ENCODE measurements around the gene BLM. TPM values are rescaled to one million over a fixed set of nuclear protein-coding genes. Genes with fewer than 3 reads are reported as not detected.

Gene BLM
- total and polyA plus RNA-seq, 2 of the 13 experiments (the other 11 are each of a cell fraction or from before 2014, with no cell fraction given): 5.1 to 11.8 TPM

DNA sequence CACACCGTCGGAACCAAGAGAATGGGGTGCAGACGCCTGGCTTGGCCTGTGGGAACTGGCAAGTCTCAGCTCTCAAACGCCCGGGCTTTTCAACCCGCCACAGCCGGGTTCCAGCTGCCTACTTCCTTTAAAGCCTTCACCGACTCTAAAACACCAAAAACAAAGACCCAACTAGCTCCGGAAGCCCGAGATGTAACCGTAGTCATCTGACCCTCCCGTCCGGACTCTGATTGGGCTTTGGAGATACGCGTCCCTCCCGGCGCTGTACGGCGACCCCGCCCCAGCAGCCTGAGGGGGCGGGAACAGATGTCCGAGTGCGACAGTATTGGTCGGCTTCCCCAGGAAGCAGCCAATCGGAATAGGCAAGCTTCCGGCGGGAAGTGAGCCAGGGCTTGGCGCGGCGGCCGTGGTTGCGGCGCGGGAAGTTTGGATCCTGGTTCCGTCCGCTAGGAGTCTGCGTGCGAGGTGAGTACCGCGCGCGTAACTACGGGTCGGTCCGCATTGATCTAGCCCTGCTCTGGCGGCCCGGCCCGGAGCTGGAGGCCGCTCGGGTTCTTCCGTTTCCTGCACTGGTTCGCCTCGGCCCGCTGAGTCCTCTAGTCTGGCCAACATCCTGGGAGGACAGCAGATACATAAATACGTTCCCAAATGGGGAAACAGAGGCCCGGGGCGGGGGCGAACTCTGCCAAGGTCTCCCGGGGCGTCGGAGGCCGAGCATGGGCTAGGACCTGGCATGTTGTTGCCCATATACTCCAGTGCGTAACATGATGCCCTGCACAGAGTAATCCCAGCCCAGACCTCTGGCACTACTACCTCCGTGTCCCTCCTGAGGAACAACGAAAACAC, at the start of gene BLM (continued):
- TF ChIP-seq ZNF496 (CRISPR knock-in tag; IDR thresholded peaks at IDR 0.05; ENCODE audit: insufficient replicate concordance) (no peak), AGO1 (IDR thresholded peaks at IDR 0.05; ENCODE audit: low read depth, low read length, poor library complexity, severe bottlenecking) (no peak), MAFK (conservative IDR thresholded peaks at IDR 0.05 in 1 of 2, IDR thresholded peaks at IDR 0.05 in 1 of 2; ENCODE audit: low read length in 2 of 2) (no peak), HMG20A (CRISPR knock-in tag; IDR thresholded peaks at IDR 0.05; ENCODE audit: borderline replicate concordance) (no peak), SATB2 (CRISPR knock-in tag; IDR thresholded peaks at IDR 0.05) (0 out of 2 replicates have a peak, but pooled peaks have one; percentile 56), WIZ (CRISPR knock-in tag; IDR thresholded peaks at IDR 0.05) (no peak), HOXD1 (CRISPR knock-in tag; IDR thresholded peaks at IDR 0.05) (0 out of 2 replicates have a peak, but pooled peaks have one; percentile 37), KAT2B (IDR thresholded peaks at IDR 0.05; ENCODE audit: borderline replicate concordance, low read depth, low read length) (no peak), ZNF569 (CRISPR knock-in tag; IDR thresholded peaks at IDR 0.05; ENCODE audit: borderline replicate concordance) (no peak), POLR2G (IDR thresholded peaks at IDR 0.05; ENCODE audit: low read depth, low read length) (peak; percentile 87)
- TF ChIP-seq, protein P1, sequence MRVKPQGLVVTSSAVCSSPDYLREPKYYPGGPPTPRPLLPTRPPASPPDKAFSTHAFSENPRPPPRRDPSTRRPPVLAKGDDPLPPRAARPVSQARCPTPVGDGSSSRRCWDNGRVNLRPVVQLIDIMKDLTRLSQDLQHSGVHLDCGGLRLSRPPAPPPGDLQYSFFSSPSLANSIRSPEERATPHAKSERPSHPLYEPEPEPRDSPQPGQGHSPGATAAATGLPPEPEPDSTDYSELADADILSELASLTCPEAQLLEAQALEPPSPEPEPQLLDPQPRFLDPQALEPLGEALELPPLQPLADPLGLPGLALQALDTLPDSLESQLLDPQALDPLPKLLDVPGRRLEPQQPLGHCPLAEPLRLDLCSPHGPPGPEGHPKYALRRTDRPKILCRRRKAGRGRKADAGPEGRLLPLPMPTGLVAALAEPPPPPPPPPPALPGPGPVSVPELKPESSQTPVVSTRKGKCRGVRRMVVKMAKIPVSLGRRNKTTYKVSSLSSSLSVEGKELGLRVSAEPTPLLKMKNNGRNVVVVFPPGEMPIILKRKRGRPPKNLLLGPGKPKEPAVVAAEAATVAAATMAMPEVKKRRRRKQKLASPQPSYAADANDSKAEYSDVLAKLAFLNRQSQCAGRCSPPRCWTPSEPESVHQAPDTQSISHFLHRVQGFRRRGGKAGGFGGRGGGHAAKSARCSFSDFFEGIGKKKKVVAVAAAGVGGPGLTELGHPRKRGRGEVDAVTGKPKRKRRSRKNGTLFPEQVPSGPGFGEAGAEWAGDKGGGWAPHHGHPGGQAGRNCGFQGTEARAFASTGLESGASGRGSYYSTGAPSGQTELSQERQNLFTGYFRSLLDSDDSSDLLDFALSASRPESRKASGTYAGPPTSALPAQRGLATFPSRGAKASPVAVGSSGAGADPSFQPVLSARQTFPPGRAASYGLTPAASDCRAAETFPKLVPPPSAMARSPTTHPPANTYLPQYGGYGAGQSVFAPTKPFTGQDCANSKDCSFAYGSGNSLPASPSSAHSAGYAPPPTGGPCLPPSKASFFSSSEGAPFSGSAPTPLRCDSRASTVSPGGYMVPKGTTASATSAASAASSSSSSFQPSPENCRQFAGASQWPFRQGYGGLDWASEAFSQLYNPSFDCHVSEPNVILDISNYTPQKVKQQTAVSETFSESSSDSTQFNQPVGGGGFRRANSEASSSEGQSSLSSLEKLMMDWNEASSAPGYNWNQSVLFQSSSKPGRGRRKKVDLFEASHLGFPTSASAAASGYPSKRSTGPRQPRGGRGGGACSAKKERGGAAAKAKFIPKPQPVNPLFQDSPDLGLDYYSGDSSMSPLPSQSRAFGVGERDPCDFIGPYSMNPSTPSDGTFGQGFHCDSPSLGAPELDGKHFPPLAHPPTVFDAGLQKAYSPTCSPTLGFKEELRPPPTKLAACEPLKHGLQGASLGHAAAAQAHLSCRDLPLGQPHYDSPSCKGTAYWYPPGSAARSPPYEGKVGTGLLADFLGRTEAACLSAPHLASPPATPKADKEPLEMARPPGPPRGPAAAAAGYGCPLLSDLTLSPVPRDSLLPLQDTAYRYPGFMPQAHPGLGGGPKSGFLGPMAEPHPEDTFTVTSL (CRISPR knock-in tag; IDR thresholded peaks at IDR 0.05; ENCODE audit: borderline replicate concordance): 0 out of 2 replicates have a peak, but pooled peaks have one; percentile 28
- TF ChIP-seq, protein P2, sequence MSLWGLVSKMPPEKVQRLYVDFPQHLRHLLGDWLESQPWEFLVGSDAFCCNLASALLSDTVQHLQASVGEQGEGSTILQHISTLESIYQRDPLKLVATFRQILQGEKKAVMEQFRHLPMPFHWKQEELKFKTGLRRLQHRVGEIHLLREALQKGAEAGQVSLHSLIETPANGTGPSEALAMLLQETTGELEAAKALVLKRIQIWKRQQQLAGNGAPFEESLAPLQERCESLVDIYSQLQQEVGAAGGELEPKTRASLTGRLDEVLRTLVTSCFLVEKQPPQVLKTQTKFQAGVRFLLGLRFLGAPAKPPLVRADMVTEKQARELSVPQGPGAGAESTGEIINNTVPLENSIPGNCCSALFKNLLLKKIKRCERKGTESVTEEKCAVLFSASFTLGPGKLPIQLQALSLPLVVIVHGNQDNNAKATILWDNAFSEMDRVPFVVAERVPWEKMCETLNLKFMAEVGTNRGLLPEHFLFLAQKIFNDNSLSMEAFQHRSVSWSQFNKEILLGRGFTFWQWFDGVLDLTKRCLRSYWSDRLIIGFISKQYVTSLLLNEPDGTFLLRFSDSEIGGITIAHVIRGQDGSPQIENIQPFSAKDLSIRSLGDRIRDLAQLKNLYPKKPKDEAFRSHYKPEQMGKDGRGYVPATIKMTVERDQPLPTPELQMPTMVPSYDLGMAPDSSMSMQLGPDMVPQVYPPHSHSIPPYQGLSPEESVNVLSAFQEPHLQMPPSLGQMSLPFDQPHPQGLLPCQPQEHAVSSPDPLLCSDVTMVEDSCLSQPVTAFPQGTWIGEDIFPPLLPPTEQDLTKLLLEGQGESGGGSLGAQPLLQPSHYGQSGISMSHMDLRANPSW (CRISPR knock-in tag; IDR thresholded peaks at IDR 0.05; ENCODE audit: borderline replicate concordance): no peak
- TF ChIP-seq, protein P3, sequence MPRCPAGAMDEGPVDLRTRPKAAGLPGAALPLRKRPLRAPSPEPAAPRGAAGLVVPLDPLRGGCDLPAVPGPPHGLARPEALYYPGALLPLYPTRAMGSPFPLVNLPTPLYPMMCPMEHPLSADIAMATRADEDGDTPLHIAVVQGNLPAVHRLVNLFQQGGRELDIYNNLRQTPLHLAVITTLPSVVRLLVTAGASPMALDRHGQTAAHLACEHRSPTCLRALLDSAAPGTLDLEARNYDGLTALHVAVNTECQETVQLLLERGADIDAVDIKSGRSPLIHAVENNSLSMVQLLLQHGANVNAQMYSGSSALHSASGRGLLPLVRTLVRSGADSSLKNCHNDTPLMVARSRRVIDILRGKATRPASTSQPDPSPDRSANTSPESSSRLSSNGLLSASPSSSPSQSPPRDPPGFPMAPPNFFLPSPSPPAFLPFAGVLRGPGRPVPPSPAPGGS (CRISPR knock-in tag; IDR thresholded peaks at IDR 0.05): peak; percentile 53; the same call in 1 of the 2 replicates

Data from HepG2 (cell line).